Epithelial cell of esophagus (primary cell): ENCODE data around the gene RAMP2.
A peak's percentile ranks its signal among the peaks of the same experiment; 100 is the strongest.

Experiments used
- DNase-seq: peaks from one replicate; pipeline ENCODE4 v3.0.0; 2010; ENCODE audit warnings: low read depth
- H3K4me3 ChIP-seq: 2 replicates; pipeline ENCODE4 v1.5.1; 2011; ENCODE audit warnings: mild to moderate bottlenecking, low read length, control low read depth
- TF ChIP-seq, protein P1 (sequence below): IDR thresholded peaks from 2 replicates; pipeline ENCODE4 v1.5.1; 2011; ENCODE audit warnings: low read depth, mild to moderate bottlenecking, low read length, control low read depth, inconsistent platforms; ENCODE audit not compliant: insufficient read depth; ENCODE audit errors: missing control alignments

The RAMP2 gene

DNA sequence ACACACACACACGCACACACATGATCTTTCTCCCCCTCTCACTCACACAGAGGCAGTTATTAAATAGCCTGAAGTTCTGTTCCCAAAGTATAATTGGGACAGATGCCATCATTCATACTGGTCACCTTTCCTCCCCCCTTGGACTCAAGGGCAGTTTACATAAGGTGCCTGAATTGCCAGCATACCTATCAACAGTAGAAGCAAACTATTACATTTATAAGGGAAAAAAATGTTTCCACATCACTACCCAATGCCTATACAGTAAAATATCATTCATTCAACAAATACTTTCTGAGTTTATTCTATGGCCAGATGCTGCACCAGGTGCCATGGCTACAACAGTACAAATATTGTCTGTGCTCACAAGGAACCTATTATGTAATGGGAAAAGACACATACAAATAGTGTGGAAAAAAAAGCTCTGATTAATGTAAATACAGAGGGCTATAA lies 43.9 kb downstream of the RAMP2 start:
- TF ChIP-seq, protein P1, sequence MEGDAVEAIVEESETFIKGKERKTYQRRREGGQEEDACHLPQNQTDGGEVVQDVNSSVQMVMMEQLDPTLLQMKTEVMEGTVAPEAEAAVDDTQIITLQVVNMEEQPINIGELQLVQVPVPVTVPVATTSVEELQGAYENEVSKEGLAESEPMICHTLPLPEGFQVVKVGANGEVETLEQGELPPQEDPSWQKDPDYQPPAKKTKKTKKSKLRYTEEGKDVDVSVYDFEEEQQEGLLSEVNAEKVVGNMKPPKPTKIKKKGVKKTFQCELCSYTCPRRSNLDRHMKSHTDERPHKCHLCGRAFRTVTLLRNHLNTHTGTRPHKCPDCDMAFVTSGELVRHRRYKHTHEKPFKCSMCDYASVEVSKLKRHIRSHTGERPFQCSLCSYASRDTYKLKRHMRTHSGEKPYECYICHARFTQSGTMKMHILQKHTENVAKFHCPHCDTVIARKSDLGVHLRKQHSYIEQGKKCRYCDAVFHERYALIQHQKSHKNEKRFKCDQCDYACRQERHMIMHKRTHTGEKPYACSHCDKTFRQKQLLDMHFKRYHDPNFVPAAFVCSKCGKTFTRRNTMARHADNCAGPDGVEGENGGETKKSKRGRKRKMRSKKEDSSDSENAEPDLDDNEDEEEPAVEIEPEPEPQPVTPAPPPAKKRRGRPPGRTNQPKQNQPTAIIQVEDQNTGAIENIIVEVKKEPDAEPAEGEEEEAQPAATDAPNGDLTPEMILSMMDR = no peak

DNA sequence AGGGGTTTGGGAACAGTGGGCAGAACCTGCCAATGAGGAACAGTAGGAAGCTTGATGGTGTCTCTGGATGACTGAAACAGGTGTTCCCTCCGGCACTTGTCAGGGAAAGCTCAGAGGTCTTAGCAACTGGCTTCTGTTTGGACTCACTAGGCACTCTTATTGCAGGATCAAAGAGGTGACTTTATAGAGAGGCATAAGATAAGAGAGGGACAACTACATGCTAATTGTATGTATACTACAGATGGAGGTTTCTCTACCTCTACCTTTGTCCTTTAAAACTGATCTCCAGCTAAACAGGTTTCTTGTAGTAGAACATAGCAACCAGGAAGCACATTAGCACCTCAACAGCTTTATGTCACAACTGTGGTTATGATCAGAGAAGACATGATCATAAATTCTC lies 45.2 kb downstream of the RAMP2 start:
- H3K4me3 ChIP-seq = no peak overlapping the region
- DNase-seq = no peak
- TF ChIP-seq, protein P1 = no peak

More for the DNA sequence above, 43.9 kb downstream of the RAMP2 start:
- no peak for DNase-seq
- no peak overlapping the region for H3K4me3 ChIP-seq

- no peak overlapping the region for H3K4me3 ChIP-seq
- TF ChIP-seq, protein P1 = no peak
- peak; percentile 83 for DNase-seq
Observed at GRCh38 chr17:42809250-42809649, 48.2 kb downstream of the RAMP2 start.
